Esophagus squamous epithelium (tissue), 5 donors: ENCODE measurements around the gene RTN3. TPM values are rescaled to one million over a fixed set of nuclear protein-coding genes. Genes with fewer than 3 reads are reported as not detected.
"Not testable (repeated sequence)": the region's sequence is repeated elsewhere in the genome, so short reads cannot be mapped to it uniquely, and the experiment has no call there.

Source experiments
- DNase-seq: peaks from one replicate; lab custom pipeline; 2025; lab: John Stamatoyannopoulos, UW
- H3K27ac ChIP-seq, 4 donors: fragments of 200-600 bp; sonication (generic); one replicate each; pipeline ENCODE4 v1.5.1; 2016 to 2019; ENCODE audit warnings: mild to moderate bottlenecking in 1 of 4
- H3K27me3 ChIP-seq, 4 donors: fragments of 200-600 bp; sonication (generic); 1 replicate in 3 of 4; 2 replicates in 1 of 4; pipeline versions ENCODE4 v1.5.1 to v1.6.0; 2017 to 2021; ENCODE audit warnings: antibody characterized with exemption in 1 of 4
- H3K36me3 ChIP-seq, 3 donors: fragments of 200-600 bp; sonication (generic); one replicate each; pipeline ENCODE4 v1.5.1; 2016 to 2019
- H3K4me1 ChIP-seq, 3 donors: fragments of 200-600 bp; sonication (generic); one replicate each; pipeline ENCODE4 v1.5.1; 2017 to 2019
- H3K4me3 ChIP-seq, 4 donors: fragments of 200-600 bp; sonication (generic); 1 replicate in 3 of 4; 2 replicates in 1 of 4; pipeline ENCODE4 v1.5.1; 2016 to 2019; ENCODE audit warnings: mild to moderate bottlenecking in 2 of 4, moderate library complexity in 1 of 4
- H3K9me3 ChIP-seq, 3 donors: fragments of 200-600 bp; sonication (generic); one replicate each; pipeline ENCODE4 v1.5.1; 2016 to 2019
- CTCF ChIP-seq, 6 experiments: fragments of 450-650 bp in 4 of 6; fragments of 200-600 bp in 2 of 6; sonication (generic) in 2 of 6; IDR thresholded peaks; one replicate each; pipeline ENCODE4 v1.5.1; 2016 to 2019; ENCODE audit warnings: antibody characterized with exemption in 6 of 6, mild to moderate bottlenecking in 4 of 6, moderate library complexity in 4 of 6
- POLR2A ChIP-seq, 4 donors: fragments of 450-650 bp; IDR thresholded peaks; one replicate each; pipeline ENCODE4 v1.6.1; 2017; ENCODE audit warnings: antibody characterized with exemption in 4 of 4, mild to moderate bottlenecking in 4 of 4, moderate library complexity in 3 of 4
- WGBS, 2 donors: methylation state at CpG; one replicate each; pipeline ENCODE4 v1.1.5; 2018; 5-methylcytosine and 5-hydroxymethylcytosine counted together
- intact Hi-C: fragments of 100-400 bp; cut with DNase I; formaldehyde crosslinking; loops from one replicate; pipeline ENCODE4 v1.15.0; 2022
- total RNA-seq, 4 donors: library from RNA; depleted of rRNA; stranded (reverse); fragments of >200 nt; gene quantifications; one replicate each; pipeline ENCODE4 v1.1.0, GENCODE V29; 2016
- donor health status: DM: yes; HTN: yes; CAD: no.

The RTN3 gene
- total RNA-seq, 4 donors from 2014 or later = 48.0 to 78.3 (median 58.4) TPM

- Histone ChIP-seq H3K4me1 (peaks cover 14 to 39% (median 25%) of the 10 kb centered on the region in 3 donors), H3K4me3 (no peak overlapping the region), H3K27ac (no peak overlapping the region), H3K36me3 (no peaks in the 10 kb centered on the region), H3K9me3 (no peaks in the 10 kb centered on the region), H3K27me3 (peaks cover 0 to 11% (median 0%) of the 10 kb centered on the region in 4 donors)
- TF ChIP-seq CTCF (IDR thresholded peaks at IDR 0.05) (no peak), POLR2A (IDR thresholded peaks at IDR 0.05) (no peak)
- intact Hi-C loops = loop anchor here (10.0 kb wide), 1 partner anchor 174 kb away; no protein-coding TSS in a partner anchor
- WGBS, 2 donors = 82 to 86% methylated on average over 7 of the region's 7 CpGs
- no peak for DNase-seq
These were observed 89.5 kb downstream of the RTN3 start for GRCh38 chr11:63770763-63771162.

GRCh38 chr11:63771741-63772318, 90.5 kb downstream of the RTN3 start:
- 82 to 88% methylated on average over 2 of the region's 2 CpGs for WGBS, 2 donors

GRCh38 chr11:63775191-63775590, 93.9 kb downstream of the RTN3 start:
- intact Hi-C loops = loop anchor here (10.0 kb wide), 1 partner anchor 170 kb away; no protein-coding TSS in a partner anchor
- WGBS, 2 donors = 71 to 85% methylated on average over 3 of the region's 3 CpGs
- Histone ChIP-seq H3K4me3 (no peak overlapping the region), H3K36me3 (no peaks in the 10 kb centered on the region), H3K9me3 (no peaks in the 10 kb centered on the region), H3K4me1 (peaks cover 0 to under 1% (median 0%) of the 10 kb centered on the region in 3 donors), H3K27me3 (no peaks in the 10 kb centered on the region), H3K27ac (no peak overlapping the region)
- no peak for DNase-seq
- TF ChIP-seq POLR2A (IDR thresholded peaks at IDR 0.05) (no peak), CTCF (IDR thresholded peaks at IDR 0.05) (no peak)

More at GRCh38 chr11:63771741-63772318, 90.5 kb downstream of the RTN3 start:
- not testable (repeated sequence) for H3K9me3 ChIP-seq, H3K36me3 ChIP-seq, H3K4me3 ChIP-seq, H3K27ac ChIP-seq, DNase-seq
- intact Hi-C loops = loop anchor here (10.0 kb wide), 1 partner anchor 173 kb away; no protein-coding TSS in a partner anchor
- H3K4me1 ChIP-seq = peaks cover 8 to 29% (median 19%) of the 10 kb centered on the region in 3 donors
- peaks cover 0 to 11% (median 0%) of the 10 kb centered on the region in 4 donors for H3K27me3 ChIP-seq

- no peaks in the 10 kb centered on the region for H3K27me3 ChIP-seq
- TF ChIP-seq CTCF (IDR thresholded peaks at IDR 0.05) (no peak), POLR2A (IDR thresholded peaks at IDR 0.05) (no peak)
- DNase-seq = no peak
- intact Hi-C loops = loop anchor here (10.0 kb wide), 1 partner anchor 166 kb away; no protein-coding TSS in a partner anchor
- no peak overlapping the region for H3K27ac ChIP-seq
- H3K4me1 ChIP-seq = no peaks in the 10 kb centered on the region
- no peaks in the 10 kb centered on the region for H3K36me3 ChIP-seq
- WGBS, 2 donors = 60 to 65% methylated on average over 2 of the region's 2 CpGs
- H3K4me3 ChIP-seq = no peak overlapping the region
- no peaks in the 10 kb centered on the region for H3K9me3 ChIP-seq
These were observed 97.7 kb downstream of the RTN3 start for GRCh38 chr11:63779039-63779438.

- Histone ChIP-seq H3K4me1 (no peaks in the 10 kb centered on the region), H3K27ac (no peak overlapping the region), H3K4me3 (no peak overlapping the region), H3K9me3 (no peaks in the 10 kb centered on the region), H3K36me3 (no peaks in the 10 kb centered on the region), H3K27me3 (no peaks in the 10 kb centered on the region)
- WGBS, 2 donors = 88 to 92% methylated on average over 6 of the region's 6 CpGs
- TF ChIP-seq CTCF (IDR thresholded peaks at IDR 0.05) = no peak
- no peak for TF ChIP-seq POLR2A (IDR thresholded peaks at IDR 0.05)
- DNase-seq = no peak
- intact Hi-C loops = no loop called here
These were observed 101.4 kb downstream of the RTN3 start for GRCh38 chr11:63782749-63783148.
